Amygdala (tissue), 56 donors: ENCODE measurements around the gene TMOD1.
A peak's percentile ranks its signal among the peaks of the same experiment; 100 is the strongest.
"Not testable (repeated sequence)": the region's sequence is repeated elsewhere in the genome, so short reads cannot be mapped to it uniquely, and the experiment has no call there.

Experiments
- DNase-seq, 56 donors: peaks; one replicate each; lab custom pipeline; 2025; lab: John Stamatoyannopoulos, UW

Gene TMOD1

GRCh38 chr9:97581590-97581989 lies 80.1 kb downstream of the TMOD1 start:
- DNase-seq, result not testable (repeated sequence)

- DNase-seq, result not testable (repeated sequence)
Measured at GRCh38 chr9:97584778-97585177, 83.3 kb downstream of the TMOD1 start.

GRCh38 chr9:97586909-97587308 lies 85.4 kb downstream of the TMOD1 start:
- not testable (repeated sequence) for DNase-seq

- DNase-seq, result no peak
Measured at GRCh38 chr9:97591535-97591934, 90.1 kb downstream of the TMOD1 start.

- DNase-seq, result no peak
Measured at GRCh38 chr9:97592126-97592525, 90.7 kb downstream of the TMOD1 start.

- DNase-seq, result no peak
Measured at GRCh38 chr9:97593960-97594359, 92.5 kb downstream of the TMOD1 start.

- DNase-seq, result peak in 8 of 56 donors; percentile 11 to 44 (median 30)
Measured at GRCh38 chr9:97594381-97594921, 93.0 kb downstream of the TMOD1 start.

- peak in 1 of 56 donors; percentile 25 for DNase-seq
Measured at GRCh38 chr9:97596906-97597305, 95.4 kb downstream of the TMOD1 start.

GRCh38 chr9:97598461-97599288 lies 97.2 kb downstream of the TMOD1 start:
- DNase-seq, result peak in 46 of 56 donors; percentile 6 to 91 (median 52)

GRCh38 chr9:97599314-97599846 lies 97.9 kb downstream of the TMOD1 start:
- no peak for DNase-seq

GRCh38 chr9:97600531-97601227 lies 99.2 kb downstream of the TMOD1 start:
- DNase-seq, result no peak

- no peak for DNase-seq
Measured at GRCh38 chr9:97601228-97601898, 99.9 kb downstream of the TMOD1 start.

- DNase-seq, result no peak
Measured at GRCh38 chr9:97602430-97602829, 101.0 kb downstream of the TMOD1 start.

- DNase-seq, result no peak
Measured at GRCh38 chr9:97604901-97605645, 103.6 kb downstream of the TMOD1 start.

- DNase-seq, result peak in 29 of 56 donors; percentile 11 to 80 (median 33)
Measured at GRCh38 chr9:97615439-97616072, 114.1 kb downstream of the TMOD1 start.

- DNase-seq, result no peak
Measured at GRCh38 chr9:97617939-97618416, 116.5 kb downstream of the TMOD1 start.

- not testable (repeated sequence) for DNase-seq
Measured at GRCh38 chr9:97620063-97620462, 118.6 kb downstream of the TMOD1 start.

GRCh38 chr9:97622483-97622882 lies 121.0 kb downstream of the TMOD1 start:
- not testable (repeated sequence) for DNase-seq

- no peak for DNase-seq
Measured at GRCh38 chr9:97623946-97624345, 122.5 kb downstream of the TMOD1 start.
